ENCODE measurements around the gene SPRYD3.
"Not testable (repeated sequence)": the region's sequence is repeated elsewhere in the genome, so short reads cannot be mapped to it uniquely, and the experiment has no call there.

The SPRYD3 gene

DNA sequence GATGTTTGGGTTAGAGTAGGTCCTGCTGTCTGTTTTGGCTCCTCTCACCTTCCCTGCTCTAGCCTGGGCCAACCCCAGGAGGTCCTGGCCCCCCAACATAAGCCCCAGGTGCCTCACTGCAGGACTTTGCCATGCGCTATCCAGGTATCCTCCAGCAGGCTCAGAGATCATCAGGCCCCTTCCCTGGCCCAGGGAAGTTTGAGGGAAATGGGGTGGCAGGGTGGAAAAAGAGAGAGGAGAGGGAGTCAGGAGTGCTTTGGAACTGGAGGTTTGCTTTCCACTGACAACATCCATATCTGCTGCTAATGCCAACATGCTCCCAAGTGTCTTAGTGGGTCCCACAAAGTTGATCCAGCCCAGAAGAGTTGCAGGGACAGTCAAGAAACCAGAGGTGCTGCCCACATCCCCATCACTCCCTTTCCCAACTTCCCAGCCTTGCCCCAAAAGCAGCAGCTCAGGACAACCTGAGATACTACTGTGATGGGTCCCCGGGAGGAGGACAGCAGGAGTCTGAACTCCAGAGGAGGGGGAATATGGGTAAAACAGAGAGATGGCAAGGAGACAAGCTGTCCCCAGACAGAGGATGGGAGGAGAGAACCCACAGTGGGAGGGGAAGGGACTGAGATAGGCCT lies 28.6 kb downstream of the SPRYD3 start:
- DNase-seq (ENCODE audit: low spot score) = no peak

GRCh38 chr12:53049571-53050318 lies 29.4 kb downstream of the SPRYD3 start, which contains the start of gene TNS2:
Gene TNS2 (plus strand): TSS chr12:53050065. CDS start chr12:53050186, 121 bp downstream.
- peak; percentile 73 for DNase-seq (ENCODE audit: low spot score)

DNA sequence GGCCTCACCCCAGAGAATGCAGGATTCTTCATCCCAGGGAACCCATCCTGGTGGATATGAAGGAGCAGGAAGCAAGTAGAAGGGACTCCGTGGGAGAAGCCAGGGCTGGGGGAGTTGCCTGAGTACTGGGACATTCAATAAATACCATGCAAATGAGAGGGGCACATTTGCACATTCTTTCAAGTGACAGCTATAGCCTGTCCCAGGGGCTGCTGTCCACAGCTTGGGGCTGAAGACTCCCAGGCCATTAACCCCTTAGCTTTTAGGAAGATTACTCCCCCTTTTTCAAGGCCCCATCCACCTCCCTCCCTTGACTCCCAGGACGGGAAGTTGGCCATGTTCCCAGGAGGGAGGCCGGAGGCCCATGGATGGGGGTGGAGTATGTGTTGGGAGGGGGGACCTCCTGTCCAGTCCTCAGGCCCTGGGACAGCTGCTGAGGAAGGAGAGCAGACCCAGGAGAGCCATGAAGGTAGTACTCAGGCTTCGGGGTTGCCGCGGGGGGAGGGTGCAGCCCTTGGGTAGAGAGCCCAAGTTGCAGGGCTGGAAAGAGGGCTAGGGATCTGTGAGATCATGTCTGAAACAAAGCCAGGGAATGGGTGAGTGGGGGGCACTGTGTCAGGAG lies 30.3 kb downstream of the SPRYD3 start:
- DNase-seq (ENCODE audit: low spot score) = no peak

GRCh38 chr12:53048033-53048779 lies 31.0 kb downstream of the SPRYD3 start:
- DNase-seq (ENCODE audit: low spot score) = no peak

DNA sequence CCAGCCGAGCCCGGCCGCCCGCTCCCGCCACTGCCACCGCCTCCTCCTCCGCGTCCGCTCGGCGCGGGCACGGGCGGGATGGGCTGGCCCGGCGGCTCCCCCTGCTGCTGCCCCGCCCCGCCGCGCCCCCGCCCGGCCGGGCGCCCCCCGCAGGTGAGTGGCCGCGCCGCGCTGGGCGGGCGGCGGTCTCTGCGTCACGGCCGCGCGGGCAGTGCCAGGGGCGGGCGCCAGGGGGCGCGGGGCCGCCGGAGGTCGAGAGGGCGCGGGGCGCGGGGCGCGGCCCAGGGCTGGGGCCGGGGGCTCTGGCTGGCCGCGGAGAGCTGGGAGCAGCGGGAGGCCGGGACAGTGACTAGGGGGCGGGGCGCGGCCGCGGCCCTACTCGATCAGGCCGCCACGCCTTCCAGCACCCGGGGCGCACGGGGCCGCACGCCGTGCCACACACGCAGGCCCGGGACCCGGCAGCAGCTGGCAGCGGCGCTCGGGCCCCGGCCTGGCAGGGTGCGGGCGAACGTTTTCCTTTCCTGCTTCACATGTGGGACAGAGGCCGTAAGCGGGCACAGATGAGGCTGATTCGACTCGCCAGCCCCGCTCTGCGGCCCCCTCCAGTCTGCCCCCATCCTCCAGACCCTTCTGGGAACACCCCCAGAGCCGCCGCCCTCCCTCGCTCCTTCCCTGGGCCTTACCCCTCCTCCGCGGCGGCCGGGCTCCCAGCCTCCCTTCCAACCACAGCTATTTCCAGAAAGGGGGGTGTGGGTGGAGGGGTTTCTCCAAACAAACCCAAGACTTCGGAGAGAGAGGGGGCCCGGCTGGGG lies 31.8 kb downstream of the SPRYD3 start:
- no peak for DNase-seq (ENCODE audit: low spot score)

DNA sequence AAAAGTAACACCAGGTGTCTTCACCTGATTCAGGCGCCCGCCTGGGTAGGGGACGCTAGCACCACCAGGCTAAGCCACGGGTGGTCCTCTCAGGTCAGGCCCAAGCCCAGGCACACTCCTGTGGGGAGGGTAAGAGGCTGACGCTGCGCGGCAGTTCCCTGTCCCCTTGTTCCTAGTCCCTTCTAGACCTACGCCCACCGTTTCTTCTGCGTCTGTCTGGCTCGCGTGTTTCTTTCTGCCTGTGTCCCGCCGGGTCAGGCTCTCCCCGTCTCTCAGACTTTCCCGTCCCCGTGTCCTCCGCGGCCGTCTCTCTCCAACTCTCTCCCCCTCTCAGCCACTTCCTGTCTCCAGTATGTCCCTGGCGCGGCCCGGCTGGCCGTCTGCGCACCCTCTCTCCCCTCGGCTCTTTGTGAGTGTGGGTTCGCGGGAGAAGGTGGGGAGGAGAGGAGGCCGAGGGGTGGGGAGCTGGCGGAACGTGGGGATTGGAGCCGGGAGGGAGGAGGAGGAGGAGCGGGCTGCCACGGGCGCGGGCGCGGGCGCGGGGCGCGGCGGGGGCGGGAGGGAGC lies 32.5 kb downstream of the SPRYD3 start:
- DNase-seq (ENCODE audit: low spot score) = peak; percentile 72

DNA sequence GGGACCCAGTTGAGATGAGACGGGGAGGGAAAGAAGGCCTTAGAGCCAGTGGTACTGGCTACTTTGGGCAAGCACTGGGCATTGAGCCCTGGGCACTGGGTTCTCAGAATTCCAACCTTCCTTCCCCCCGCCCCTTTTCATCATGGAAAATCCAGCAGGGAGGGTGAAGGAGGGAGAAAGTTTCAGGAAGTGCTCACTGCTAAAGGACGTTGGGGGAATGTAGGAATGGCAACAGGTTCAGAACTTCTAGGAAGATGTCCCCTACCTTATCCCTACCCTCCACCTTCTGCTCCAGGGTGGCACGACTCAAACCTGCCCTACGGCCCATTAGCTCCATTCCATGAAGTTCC lies 33.5 kb downstream of the SPRYD3 start:
- DNase-seq (ENCODE audit: low spot score) = no peak

DNA sequence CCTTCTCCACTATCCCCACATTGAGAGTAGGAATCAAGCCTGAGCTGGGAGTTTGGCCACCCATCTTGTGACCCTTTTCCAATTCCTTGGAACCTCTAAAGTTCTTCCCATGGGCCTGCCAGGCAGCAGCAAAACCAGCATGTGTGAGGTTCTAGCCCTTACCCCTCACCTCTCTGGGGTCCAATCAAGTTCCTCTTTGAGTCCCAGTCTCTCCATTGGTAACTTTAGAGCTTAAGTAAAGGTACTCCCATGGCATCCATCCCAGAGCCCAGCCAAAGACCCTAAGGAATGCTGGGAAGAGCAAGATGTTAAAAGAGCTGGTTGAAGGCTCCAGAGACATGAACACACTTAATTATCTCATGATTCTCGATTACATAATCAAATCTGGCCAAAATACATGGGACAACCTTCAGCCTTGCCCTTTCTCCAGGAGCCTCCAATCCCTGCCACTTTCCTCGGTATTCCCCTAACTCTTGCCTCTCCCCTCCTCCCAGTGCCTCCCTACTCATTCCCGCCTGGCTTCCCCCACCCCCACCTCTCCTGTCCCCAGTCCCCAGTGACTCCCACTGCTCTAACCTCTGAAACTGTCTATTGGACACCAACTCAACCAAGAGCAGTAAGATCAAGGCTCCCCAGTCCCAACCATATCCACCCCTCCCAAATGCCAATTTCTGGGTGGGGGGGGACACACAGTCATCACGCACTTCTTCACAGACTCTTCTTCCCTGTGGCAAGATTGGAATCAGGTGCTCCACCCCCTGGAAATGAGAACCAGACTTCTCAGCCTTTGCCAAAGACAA lies 34.1 kb downstream of the SPRYD3 start:
- DNase-seq (ENCODE audit: low spot score) = no peak

DNA sequence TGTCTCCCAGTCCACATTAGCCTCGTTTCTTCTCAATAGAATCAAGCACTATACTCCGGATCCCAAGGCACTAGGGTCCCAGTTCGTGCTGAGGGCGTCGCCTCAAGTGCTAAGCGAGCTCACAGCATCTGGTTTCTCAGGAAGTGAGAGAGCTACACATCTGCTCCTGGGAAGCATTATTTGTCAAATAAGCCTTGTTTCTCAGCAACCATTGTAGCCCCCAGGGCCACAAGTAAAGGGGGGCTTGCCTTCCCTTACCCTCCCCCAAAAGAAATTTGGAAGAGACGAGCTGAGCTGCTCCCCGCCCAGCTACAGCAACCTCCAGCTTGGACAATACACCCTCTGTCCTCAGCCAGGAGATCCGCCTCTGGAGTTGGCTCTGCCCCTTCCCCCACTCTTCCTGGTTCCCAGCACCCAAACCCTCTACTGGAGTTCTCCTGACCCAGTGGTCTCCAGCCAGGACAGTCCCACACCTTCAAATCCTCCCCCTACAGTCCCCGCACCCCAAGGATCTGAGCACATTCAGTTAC lies 35.1 kb downstream of the SPRYD3 start:
- DNase-seq (ENCODE audit: low spot score) = no peak

GRCh38 chr12:53042607-53043454 lies 36.4 kb downstream of the SPRYD3 start:
- DNase-seq (ENCODE audit: low spot score) = no peak

GRCh38 chr12:53039851-53040250 lies 39.3 kb downstream of the SPRYD3 start:
- no peak for DNase-seq (ENCODE audit: low spot score)

DNA sequence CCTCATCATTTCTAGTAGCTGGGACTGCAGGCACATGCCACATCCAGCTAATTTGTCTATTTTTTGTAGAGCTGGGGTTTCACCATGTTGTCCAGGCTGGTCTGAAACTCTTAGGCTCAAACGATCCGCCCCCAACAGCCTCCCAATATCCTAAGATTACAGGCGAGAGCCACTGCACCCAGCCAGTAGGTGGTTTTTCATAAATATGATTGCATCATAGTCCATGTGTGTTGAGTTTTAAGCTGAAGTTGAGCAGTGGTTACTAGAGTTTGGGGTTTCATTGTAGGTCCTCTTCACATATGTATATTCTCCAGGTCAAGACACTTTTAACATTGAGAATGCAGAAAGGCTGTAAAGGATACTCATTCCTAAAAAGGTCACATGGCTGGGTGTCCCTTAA lies 42.4 kb downstream of the SPRYD3 start:
- no peak for DNase-seq (ENCODE audit: low spot score)

DNA sequence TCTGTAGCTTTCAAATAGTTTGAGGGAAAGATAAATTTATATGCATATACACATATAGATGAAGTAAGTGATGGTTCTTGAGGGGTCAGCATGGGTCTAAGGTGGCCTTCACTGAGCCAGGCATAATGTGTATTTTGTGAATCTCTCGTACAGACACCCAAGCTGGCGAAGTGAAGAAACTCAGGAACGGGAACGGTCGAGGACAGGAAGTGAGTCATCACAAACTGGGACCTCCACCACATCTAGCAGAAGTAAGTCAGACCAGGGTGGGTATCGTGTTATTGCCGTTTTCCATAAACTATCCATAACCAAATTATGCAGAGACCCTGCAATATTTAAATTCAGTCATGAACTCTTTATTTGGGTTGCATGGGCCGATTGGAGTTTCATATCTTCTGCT lies 44.7 kb downstream of the SPRYD3 start:
- DNase-seq (ENCODE audit: low spot score) = no peak

- not testable (repeated sequence) for DNase-seq (ENCODE audit: low spot score)
Observed at GRCh38 chr12:53033832-53034231, 45.4 kb downstream of the SPRYD3 start.

DNA sequence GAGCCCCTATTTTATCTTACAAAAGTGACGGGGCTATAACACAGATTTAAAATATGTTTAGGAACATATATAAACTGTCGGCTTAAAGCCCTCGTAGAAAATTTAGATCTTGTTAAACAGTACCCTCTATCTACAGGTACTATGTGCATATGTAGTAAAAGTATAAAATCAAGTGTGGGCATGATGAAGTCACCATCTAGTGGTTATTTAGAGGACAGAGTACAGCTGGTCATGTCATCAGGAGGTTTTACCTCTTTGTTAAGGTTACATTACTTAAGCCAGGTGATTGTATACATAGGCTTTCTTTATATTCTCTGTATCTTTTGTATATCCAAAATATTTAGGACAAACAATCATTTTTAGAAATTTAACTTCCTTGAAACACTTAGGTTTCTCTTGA lies 47.6 kb downstream of the SPRYD3 start:
- no peak for DNase-seq (ENCODE audit: low spot score)

DNA sequence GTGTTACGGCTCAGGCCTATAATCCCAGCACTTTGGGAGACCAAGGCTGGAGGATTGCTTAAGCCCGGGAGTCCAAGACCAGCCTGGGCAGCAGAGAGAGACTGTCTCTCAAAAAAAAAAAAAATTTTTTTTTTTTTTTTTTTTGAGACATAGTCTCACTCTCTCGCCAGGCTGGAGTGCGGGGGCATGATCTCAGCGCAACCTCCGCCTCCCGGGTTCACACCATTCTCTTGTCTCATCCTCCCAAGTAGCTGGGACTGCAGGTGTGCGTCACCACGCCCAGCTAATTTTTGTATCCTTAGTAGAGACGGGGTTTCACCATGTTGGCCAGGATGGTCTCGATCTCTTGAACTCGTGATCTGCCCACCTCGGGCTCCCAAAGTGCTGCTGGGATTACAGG lies 52.2 kb downstream of the SPRYD3 start:
- DNase-seq (ENCODE audit: low spot score) = not testable (repeated sequence)

DNA sequence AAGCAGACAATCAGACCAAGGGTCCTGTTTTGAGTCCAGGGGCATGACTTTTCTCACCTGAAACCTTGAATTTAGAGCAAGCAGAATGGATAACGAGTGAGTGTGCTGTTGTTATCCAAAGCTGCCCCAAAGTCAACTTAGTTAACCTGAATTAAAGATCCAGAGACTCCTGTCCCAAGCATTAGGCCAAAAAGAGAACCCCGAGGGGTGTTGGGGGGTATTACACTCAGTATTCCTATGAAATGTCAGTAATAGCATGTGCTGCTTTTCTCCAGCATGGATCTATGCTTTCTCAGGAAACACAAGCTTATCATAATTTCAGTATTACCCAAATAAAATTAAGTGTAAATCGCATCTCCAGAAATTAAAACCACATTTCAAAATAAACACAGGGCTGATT lies 53.9 kb downstream of the SPRYD3 start:
- DNase-seq (ENCODE audit: low spot score) = no peak

- DNase-seq (ENCODE audit: low spot score) = no peak
Observed at GRCh38 chr12:53014709-53015108, 64.5 kb downstream of the SPRYD3 start.

Data from kidney capillary endothelial cell (primary cell).